HEK293 (cell line): ENCODE measurements around the gene NPFF.

Source experiments
- CTCF ChIA-PET: fragments of 350-600 bp; formaldehyde crosslinking; extraction: SDS; loops from one replicate; lab custom pipeline; 2021; ENCODE audit warnings: antibody characterized with exemption; lab: Yijun Ruan, JAX
- POLR2A ChIA-PET: fragments of 300-600 bp; formaldehyde crosslinking; extraction: SDS; loops from one replicate; lab custom pipeline; 2020; ENCODE audit warnings: antibody characterized with exemption, inconsistent platforms; lab: Yijun Ruan, JAX
- H3K27ac ChIP-seq: fragments of 200-500 bp; sonication (Bioruptor generic); 2 replicates; pipeline ENCODE4 v1.5.1; 2014; ENCODE audit warnings: low read depth, low read length, control low read depth, inconsistent platforms; ENCODE audit errors: extremely low read depth
- H3K36me3 ChIP-seq, 2 experiments: fragments of 200-500 bp in 1 of 2; sonication (Bioruptor generic) in 1 of 2; 1 replicate in 1 of 2; 2 replicates in 1 of 2; pipeline ENCODE4 v1.5.1; 2014 to 2017; ENCODE audit warnings: inconsistent platforms in 2 of 2, low read length in 2 of 2; ENCODE audit not compliant: control insufficient read depth in 2 of 2, insufficient read depth in 1 of 2
- H3K4me1 ChIP-seq: fragments of 200-500 bp; sonication (Bioruptor generic); 2 replicates; pipeline ENCODE4 v1.5.1; 2014; ENCODE audit warnings: mild to moderate bottlenecking, low read length, inconsistent platforms; ENCODE audit not compliant: control insufficient read depth, insufficient read depth
- H3K4me3 ChIP-seq: 2 replicates; pipeline ENCODE4 v1.5.1; 2011; ENCODE audit warnings: low read depth, mild to moderate bottlenecking, control low read depth, low read length, moderate library complexity
- H3K9me3 ChIP-seq: fragments of 200-500 bp; sonication (Bioruptor generic); 2 replicates; pipeline ENCODE4 v1.5.1; 2014; ENCODE audit warnings: low read depth, low read length, inconsistent platforms; ENCODE audit not compliant: control insufficient read depth, insufficient read depth
- GFI1B ChIP-seq: fragments of 450-650 bp; formaldehyde crosslinking; IDR thresholded peaks from 2 replicates; pipeline ENCODE4 v1.5.1; 2016; ENCODE audit warnings: missing biosample characterization, missing genetic modification characterization
- MZF1 ChIP-seq: fragments of 450-650 bp; formaldehyde crosslinking; IDR thresholded peaks from 2 replicates; pipeline ENCODE4 v1.5.1; 2017; ENCODE audit warnings: missing biosample characterization, missing genetic modification characterization, borderline replicate concordance
- OSR2 ChIP-seq: fragments of 450-650 bp; formaldehyde crosslinking; IDR thresholded peaks from 2 replicates; pipeline ENCODE4 v1.5.1; 2016; ENCODE audit warnings: missing biosample characterization, missing genetic modification characterization
- OVOL3 ChIP-seq: fragments of 450-650 bp; formaldehyde crosslinking; IDR thresholded peaks from 2 replicates; pipeline ENCODE4 v1.5.1; 2016; ENCODE audit warnings: missing biosample characterization, missing genetic modification characterization
- YY1 ChIP-seq: fragments of 450-650 bp; formaldehyde crosslinking; IDR thresholded peaks from 2 replicates; pipeline ENCODE4 v1.5.1; 2018; ENCODE audit warnings: missing biosample characterization, missing genetic modification characterization
- YY2 ChIP-seq: fragments of 450-650 bp; formaldehyde crosslinking; IDR thresholded peaks from 2 replicates; pipeline ENCODE4 v1.5.1; 2016; ENCODE audit warnings: missing biosample characterization, missing genetic modification characterization
- ZBTB48 ChIP-seq: fragments of 450-650 bp; formaldehyde crosslinking; IDR thresholded peaks from 2 replicates; pipeline ENCODE4 v1.5.1; 2016; ENCODE audit warnings: missing biosample characterization, missing genetic modification characterization
- ZNF138 ChIP-seq: fragments of 450-650 bp; formaldehyde crosslinking; IDR thresholded peaks from 2 replicates; pipeline ENCODE4 v1.5.1; 2016; ENCODE audit warnings: missing biosample characterization, missing genetic modification characterization, borderline replicate concordance
- ZNF16 ChIP-seq: fragments of 450-650 bp; formaldehyde crosslinking; IDR thresholded peaks from 2 replicates; pipeline ENCODE4 v1.5.1; 2016; ENCODE audit warnings: low read depth, missing biosample characterization, missing genetic modification characterization
- ZNF169 ChIP-seq: fragments of 450-650 bp; formaldehyde crosslinking; IDR thresholded peaks from 2 replicates; pipeline ENCODE4 v1.5.1; 2016; ENCODE audit warnings: missing biosample characterization, missing genetic modification characterization
- ZNF184 ChIP-seq: fragments of 450-650 bp; IDR thresholded peaks from 2 replicates; pipeline ENCODE4 v1.5.1; 2018; ENCODE audit warnings: missing biosample characterization, mild to moderate bottlenecking, missing genetic modification characterization
- ZNF221 ChIP-seq: fragments of 450-650 bp; formaldehyde crosslinking; IDR thresholded peaks from 2 replicates; pipeline ENCODE4 v1.5.1; 2017; ENCODE audit warnings: missing biosample characterization, missing genetic modification characterization, borderline replicate concordance
- ZNF311 ChIP-seq: fragments of 450-650 bp; formaldehyde crosslinking; IDR thresholded peaks from 2 replicates; pipeline ENCODE4 v1.5.1; 2017; ENCODE audit warnings: missing biosample characterization, missing genetic modification characterization, borderline replicate concordance
- ZNF324 ChIP-seq: fragments of 450-650 bp; formaldehyde crosslinking; IDR thresholded peaks from 2 replicates; pipeline ENCODE4 v1.5.1; 2016; ENCODE audit warnings: missing biosample characterization, missing genetic modification characterization
- ZNF433 ChIP-seq: fragments of 450-650 bp; formaldehyde crosslinking; IDR thresholded peaks from 2 replicates; pipeline ENCODE4 v1.5.1; 2016; ENCODE audit warnings: missing biosample characterization, missing genetic modification characterization, low read depth
- ZNF843 ChIP-seq: fragments of 450-650 bp; formaldehyde crosslinking; IDR thresholded peaks from 2 replicates; pipeline ENCODE4 v1.5.1; 2016; ENCODE audit warnings: missing biosample characterization, missing genetic modification characterization
- TF ChIP-seq, protein P1 (sequence below): IDR thresholded peaks from 2 replicates; pipeline ENCODE4 v1.6.1; 2011; ENCODE audit warnings: mild to moderate bottlenecking, low read depth, low read length, borderline replicate concordance
- TF ChIP-seq, protein P2 (sequence below): fragments of 450-650 bp; formaldehyde crosslinking; IDR thresholded peaks from 2 replicates; pipeline ENCODE4 v1.5.1; 2016; ENCODE audit warnings: missing biosample characterization, missing genetic modification characterization
- TF ChIP-seq, protein P3 (sequence below): fragments of 450-650 bp; formaldehyde crosslinking; IDR thresholded peaks from 2 replicates; pipeline ENCODE4 v1.5.1; 2016; ENCODE audit warnings: missing biosample characterization, missing genetic modification characterization, borderline replicate concordance
- TF ChIP-seq, protein P4 (sequence below): fragments of 450-650 bp; formaldehyde crosslinking; IDR thresholded peaks from 2 replicates; pipeline ENCODE4 v1.5.1; 2016; ENCODE audit warnings: missing biosample characterization, missing genetic modification characterization
- TF ChIP-seq, protein P5 (sequence below): fragments of 450-650 bp; formaldehyde crosslinking; IDR thresholded peaks from 2 replicates; pipeline ENCODE4 v1.5.1; 2017; ENCODE audit warnings: missing biosample characterization, missing genetic modification characterization
- TF ChIP-seq, protein P6 (sequence below): fragments of 450-650 bp; formaldehyde crosslinking; IDR thresholded peaks from 2 replicates; pipeline ENCODE4 v1.5.1; 2017; ENCODE audit warnings: missing biosample characterization, missing genetic modification characterization

The NPFF gene

DNA sequence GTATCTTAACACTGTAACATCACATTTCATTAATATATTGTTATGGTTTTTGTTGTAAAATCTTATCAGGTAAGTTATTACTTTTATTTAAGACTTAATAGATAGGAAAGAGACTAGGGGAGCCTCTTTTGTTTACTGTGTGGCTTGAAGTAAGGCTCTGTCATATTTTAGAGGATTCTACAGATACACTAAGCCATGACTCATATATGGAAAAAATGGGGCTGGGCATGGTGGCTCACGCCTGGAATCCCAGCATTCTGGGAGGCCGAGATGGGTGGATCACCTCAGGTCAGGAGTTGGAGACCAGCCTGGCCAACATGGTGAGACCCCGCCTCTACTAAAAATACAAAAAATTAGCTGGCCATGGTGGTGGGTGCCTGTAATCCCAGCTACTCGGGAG is 23.6 kb upstream of the NPFF start (continued):
- TF ChIP-seq MZF1 (tag by site-specific recombination) = no peak
- TF ChIP-seq ZNF138 (tag by site-specific recombination) = no peak
- no peak for TF ChIP-seq ZNF311
- TF ChIP-seq, protein P1, sequence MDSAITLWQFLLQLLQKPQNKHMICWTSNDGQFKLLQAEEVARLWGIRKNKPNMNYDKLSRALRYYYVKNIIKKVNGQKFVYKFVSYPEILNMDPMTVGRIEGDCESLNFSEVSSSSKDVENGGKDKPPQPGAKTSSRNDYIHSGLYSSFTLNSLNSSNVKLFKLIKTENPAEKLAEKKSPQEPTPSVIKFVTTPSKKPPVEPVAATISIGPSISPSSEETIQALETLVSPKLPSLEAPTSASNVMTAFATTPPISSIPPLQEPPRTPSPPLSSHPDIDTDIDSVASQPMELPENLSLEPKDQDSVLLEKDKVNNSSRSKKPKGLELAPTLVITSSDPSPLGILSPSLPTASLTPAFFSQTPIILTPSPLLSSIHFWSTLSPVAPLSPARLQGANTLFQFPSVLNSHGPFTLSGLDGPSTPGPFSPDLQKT = no peak
- no peak for TF ChIP-seq GFI1B

DNA sequence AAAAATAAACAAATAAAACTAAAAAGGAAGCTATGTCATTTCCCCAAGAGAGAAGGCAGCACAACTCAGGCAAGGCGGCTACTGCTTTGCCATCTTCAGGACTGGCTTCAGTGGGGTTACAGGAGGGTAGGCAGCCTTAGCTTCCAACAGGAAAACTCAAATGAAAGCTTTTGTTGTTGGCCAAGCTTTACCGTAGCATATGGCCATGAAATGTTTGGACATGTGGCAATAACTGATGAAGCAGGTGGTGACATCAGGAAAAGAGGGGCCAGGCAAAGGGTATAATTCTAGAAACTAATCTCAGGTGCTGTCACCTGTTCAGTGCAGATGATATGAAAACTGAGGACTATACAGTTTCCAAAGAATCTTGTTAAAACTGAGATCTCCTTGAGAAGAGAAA is 22.8 kb upstream of the NPFF start:
- Histone ChIP-seq H3K27ac (no peak overlapping the region), H3K9me3 (no peaks in the 10 kb centered on the region), H3K4me1 (no peaks in the 10 kb centered on the region), H3K36me3 (peaks cover 34 to 43% of the 10 kb centered on the region in 2 experiments), H3K4me3 (no peak overlapping the region)
- POLR2A ChIA-PET = interaction anchor here (0.7 kb wide), 1 partner anchor 195 kb away, joined by 5 read pairs; no protein-coding TSS in a partner anchor
- CTCF ChIA-PET = interaction anchor here (0.7 kb wide), 1 partner anchor 13 kb away, joined by 4 read pairs; no protein-coding TSS in a partner anchor
- no peak for TF ChIP-seq OSR2 (tag by site-specific recombination)
- no peak for TF ChIP-seq YY2 (tag by site-specific recombination)
- TF ChIP-seq, protein P2, sequence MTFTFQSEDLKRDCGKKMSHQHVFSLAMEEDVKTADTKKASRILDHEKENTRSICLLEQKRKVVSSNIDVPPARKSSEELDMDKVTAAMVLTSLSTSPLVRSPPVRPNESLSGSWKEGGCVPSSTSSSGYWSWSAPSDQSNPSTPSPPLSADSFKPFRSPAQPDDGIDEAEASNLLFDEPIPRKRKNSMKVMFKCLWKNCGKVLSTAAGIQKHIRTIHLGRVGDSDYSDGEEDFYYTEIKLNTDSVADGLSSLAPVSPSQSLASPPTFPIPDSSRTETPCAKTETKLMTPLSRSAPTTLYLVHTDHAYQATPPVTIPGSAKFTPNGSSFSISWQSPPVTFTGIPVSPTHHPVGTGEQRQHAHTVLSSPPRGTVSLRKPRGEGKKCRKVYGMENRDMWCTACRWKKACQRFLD (tag by site-specific recombination) = no peak
- TF ChIP-seq MZF1 (tag by site-specific recombination) = no peak
- TF ChIP-seq, protein P3, sequence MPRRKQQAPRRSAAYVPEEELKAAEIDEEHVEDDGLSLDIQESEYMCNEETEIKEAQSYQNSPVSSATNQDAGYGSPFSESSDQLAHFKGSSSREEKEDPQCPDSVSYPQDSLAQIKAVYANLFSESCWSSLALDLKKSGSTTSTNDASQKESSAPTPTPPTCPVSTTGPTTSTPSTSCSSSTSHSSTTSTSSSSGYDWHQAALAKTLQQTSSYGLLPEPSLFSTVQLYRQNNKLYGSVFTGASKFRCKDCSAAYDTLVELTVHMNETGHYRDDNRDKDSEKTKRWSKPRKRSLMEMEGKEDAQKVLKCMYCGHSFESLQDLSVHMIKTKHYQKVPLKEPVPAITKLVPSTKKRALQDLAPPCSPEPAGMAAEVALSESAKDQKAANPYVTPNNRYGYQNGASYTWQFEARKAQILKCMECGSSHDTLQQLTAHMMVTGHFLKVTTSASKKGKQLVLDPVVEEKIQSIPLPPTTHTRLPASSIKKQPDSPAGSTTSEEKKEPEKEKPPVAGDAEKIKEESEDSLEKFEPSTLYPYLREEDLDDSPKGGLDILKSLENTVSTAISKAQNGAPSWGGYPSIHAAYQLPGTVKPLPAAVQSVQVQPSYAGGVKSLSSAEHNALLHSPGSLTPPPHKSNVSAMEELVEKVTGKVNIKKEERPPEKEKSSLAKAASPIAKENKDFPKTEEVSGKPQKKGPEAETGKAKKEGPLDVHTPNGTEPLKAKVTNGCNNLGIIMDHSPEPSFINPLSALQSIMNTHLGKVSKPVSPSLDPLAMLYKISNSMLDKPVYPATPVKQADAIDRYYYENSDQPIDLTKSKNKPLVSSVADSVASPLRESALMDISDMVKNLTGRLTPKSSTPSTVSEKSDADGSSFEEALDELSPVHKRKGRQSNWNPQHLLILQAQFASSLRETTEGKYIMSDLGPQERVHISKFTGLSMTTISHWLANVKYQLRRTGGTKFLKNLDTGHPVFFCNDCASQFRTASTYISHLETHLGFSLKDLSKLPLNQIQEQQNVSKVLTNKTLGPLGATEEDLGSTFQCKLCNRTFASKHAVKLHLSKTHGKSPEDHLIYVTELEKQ (tag by site-specific recombination) = no peak
- no peak for TF ChIP-seq ZBTB48 (tag by site-specific recombination)

DNA sequence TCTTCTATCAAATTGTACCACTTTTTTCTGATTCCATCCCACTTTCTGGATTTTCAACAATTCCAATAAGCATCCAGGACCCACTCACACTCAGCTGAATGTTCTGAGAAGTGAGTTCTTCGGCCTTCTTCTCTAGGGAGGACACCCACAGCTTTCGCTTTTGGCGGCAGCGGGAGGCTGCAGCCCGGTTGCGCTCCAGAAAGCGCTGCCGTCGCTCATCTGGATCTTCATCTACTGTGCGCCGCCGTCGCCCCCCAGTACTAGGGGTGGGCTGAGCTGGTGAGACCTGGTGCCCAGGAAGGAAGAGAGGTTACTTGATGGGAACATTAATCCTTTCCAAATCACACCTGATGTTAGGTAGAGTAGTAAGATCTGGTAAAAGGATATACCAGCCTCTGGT is 17.2 kb upstream of the NPFF start:
- Histone ChIP-seq H3K4me1 (no peaks in the 10 kb centered on the region), H3K4me3 (no peak overlapping the region), H3K36me3 (peaks cover 24 to 54% of the 10 kb centered on the region in 2 experiments; a peak in 2 of 3 replicates), H3K27ac (no peak overlapping the region), H3K9me3 (no peaks in the 10 kb centered on the region)
- CTCF ChIA-PET = interaction anchor here (0.9 kb wide), 1 partner anchor 16 kb away, joined by 3 read pairs; no protein-coding TSS in a partner anchor
- POLR2A ChIA-PET = no interaction called here
- no peak for TF ChIP-seq OVOL3 (tag by site-specific recombination)
- no peak for TF ChIP-seq ZNF169 (tag by site-specific recombination)
- TF ChIP-seq ZNF843 (tag by site-specific recombination) = no peak
- no peak for TF ChIP-seq ZNF221 (tag by site-specific recombination)
- TF ChIP-seq ZNF433 (tag by site-specific recombination) = no peak
- TF ChIP-seq, protein P4, sequence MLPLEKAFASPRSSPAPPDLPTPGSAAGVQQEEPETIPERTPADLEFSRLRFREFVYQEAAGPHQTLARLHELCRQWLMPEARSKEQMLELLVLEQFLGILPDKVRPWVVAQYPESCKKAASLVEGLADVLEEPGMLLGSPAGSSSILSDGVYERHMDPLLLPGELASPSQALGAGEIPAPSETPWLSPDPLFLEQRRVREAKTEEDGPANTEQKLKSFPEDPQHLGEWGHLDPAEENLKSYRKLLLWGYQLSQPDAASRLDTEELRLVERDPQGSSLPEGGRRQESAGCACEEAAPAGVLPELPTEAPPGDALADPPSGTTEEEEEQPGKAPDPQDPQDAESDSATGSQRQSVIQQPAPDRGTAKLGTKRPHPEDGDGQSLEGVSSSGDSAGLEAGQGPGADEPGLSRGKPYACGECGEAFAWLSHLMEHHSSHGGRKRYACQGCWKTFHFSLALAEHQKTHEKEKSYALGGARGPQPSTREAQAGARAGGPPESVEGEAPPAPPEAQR (tag by site-specific recombination) = no peak
- no peak for TF ChIP-seq YY1 (tag by site-specific recombination)
- TF ChIP-seq, protein P5, sequence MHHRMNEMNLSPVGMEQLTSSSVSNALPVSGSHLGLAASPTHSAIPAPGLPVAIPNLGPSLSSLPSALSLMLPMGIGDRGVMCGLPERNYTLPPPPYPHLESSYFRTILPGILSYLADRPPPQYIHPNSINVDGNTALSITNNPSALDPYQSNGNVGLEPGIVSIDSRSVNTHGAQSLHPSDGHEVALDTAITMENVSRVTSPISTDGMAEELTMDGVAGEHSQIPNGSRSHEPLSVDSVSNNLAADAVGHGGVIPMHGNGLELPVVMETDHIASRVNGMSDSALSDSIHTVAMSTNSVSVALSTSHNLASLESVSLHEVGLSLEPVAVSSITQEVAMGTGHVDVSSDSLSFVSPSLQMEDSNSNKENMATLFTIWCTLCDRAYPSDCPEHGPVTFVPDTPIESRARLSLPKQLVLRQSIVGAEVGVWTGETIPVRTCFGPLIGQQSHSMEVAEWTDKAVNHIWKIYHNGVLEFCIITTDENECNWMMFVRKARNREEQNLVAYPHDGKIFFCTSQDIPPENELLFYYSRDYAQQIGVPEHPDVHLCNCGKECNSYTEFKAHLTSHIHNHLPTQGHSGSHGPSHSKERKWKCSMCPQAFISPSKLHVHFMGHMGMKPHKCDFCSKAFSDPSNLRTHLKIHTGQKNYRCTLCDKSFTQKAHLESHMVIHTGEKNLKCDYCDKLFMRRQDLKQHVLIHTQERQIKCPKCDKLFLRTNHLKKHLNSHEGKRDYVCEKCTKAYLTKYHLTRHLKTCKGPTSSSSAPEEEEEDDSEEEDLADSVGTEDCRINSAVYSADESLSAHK (tag by site-specific recombination) = no peak
- no peak for TF ChIP-seq ZNF324 (tag by site-specific recombination)
- no peak for TF ChIP-seq ZNF184 (tag by site-specific recombination)
- TF ChIP-seq, protein P6, sequence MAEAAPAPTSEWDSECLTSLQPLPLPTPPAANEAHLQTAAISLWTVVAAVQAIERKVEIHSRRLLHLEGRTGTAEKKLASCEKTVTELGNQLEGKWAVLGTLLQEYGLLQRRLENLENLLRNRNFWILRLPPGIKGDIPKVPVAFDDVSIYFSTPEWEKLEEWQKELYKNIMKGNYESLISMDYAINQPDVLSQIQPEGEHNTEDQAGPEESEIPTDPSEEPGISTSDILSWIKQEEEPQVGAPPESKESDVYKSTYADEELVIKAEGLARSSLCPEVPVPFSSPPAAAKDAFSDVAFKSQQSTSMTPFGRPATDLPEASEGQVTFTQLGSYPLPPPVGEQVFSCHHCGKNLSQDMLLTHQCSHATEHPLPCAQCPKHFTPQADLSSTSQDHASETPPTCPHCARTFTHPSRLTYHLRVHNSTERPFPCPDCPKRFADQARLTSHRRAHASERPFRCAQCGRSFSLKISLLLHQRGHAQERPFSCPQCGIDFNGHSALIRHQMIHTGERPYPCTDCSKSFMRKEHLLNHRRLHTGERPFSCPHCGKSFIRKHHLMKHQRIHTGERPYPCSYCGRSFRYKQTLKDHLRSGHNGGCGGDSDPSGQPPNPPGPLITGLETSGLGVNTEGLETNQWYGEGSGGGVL (tag by site-specific recombination) = no peak
- TF ChIP-seq ZNF16 (tag by site-specific recombination) = no peak
